Activated CD8-positive, alpha-beta T cell treated with anti-CD3 and anti-CD28 coated beads for 36 hours (primary cell): ENCODE data around the gene CDC20B. TPM values are rescaled to one million over a fixed set of nuclear protein-coding genes. Genes with fewer than 3 reads are reported as not detected.
"Not testable (repeated sequence)": the region's sequence is repeated elsewhere in the genome, so short reads cannot be mapped to it uniquely, and the experiment has no call there.

Experiments used
- ATAC-seq: fragments of 200-7000 bp; cut with Tn5 transposase; one replicate; pipeline ENCODE4 v1.10.0; 2021; ENCODE audit warnings: mild to moderate bottlenecking, moderate library complexity
- CTCF ChIA-PET: fragments of 350-600 bp; sonication (Branson Sonifier 250); formaldehyde crosslinking; loops from one replicate; lab custom pipeline; 2021; ENCODE audit warnings: antibody characterized with exemption; lab: Charles Lee
- POLR2A ChIA-PET: fragments of 350-600 bp; sonication (Branson Sonifier 250); formaldehyde crosslinking; loops from one replicate; lab custom pipeline; 2021; ENCODE audit warnings: antibody characterized with exemption; lab: Charles Lee
- DNase-seq: peaks from one replicate; pipeline ENCODE4 v3.0.0-alpha.2; 2020
- H3K27ac Mint-ChIP-seq: one replicate; pipeline ENCODE4 v1.8.0; 2021; ENCODE audit warnings: mild to moderate bottlenecking, mixed read lengths
- H3K27me3 Mint-ChIP-seq: one replicate; pipeline ENCODE4 v1.8.0; 2021; ENCODE audit warnings: mixed read lengths
- H3K36me3 Mint-ChIP-seq: one replicate; pipeline ENCODE4 v1.8.0; 2021; ENCODE audit warnings: low read depth, mixed read lengths
- H3K4me1 Mint-ChIP-seq: one replicate; pipeline ENCODE4 v1.8.0; 2021; ENCODE audit warnings: low read depth, mixed read lengths
- H3K4me3 Mint-ChIP-seq: one replicate; pipeline ENCODE4 v1.8.0; 2021; ENCODE audit warnings: mild to moderate bottlenecking, moderate library complexity, mixed read lengths
- H3K9me3 Mint-ChIP-seq: one replicate; pipeline ENCODE4 v1.8.0; 2021; ENCODE audit warnings: mixed read lengths
- CTCF ChIP-seq: fragments of 200-600 bp; IDR thresholded peaks from one replicate; pipeline ENCODE4 v1.8.0; 2022; ENCODE audit warnings: antibody characterized with exemption, mild to moderate bottlenecking
- intact Hi-C: fragments of 100-400 bp; cut with micrococcal nuclease; formaldehyde crosslinking; loops from one replicate; pipeline ENCODE4 v1.10.0; 2022
- total RNA-seq, 2 experiments: library from RNA; stranded (reverse); gene quantifications; one replicate each; pipeline ENCODE4 v1.2.3, GENCODE V29; 2021

The CDC20B gene
- total RNA-seq, 2 experiments from 2014 or later: not detected

GRCh38 chr5:55096861-55097260 lies 76.1 kb downstream of the CDC20B start:
- ChIA-PET CTCF (interaction anchor here (1.1 to 1.8 kb wide), 3 partner anchors 33 to 190 kb away, joined by 3 to 5 read pairs (median 3); no protein-coding TSS in a partner anchor), POLR2A (no interaction called here)
- Mint-ChIP-seq H3K27ac (peak overlapping the region; percentile 89), H3K36me3 (peaks cover 38% of the 10 kb centered on the region), H3K4me1 (peaks cover 84% of the 10 kb centered on the region), H3K4me3 (no peak overlapping the region), H3K9me3 (peaks cover 37% of the 10 kb centered on the region), H3K27me3 (no peaks in the 10 kb centered on the region)
- ATAC-seq (peak; percentile 15), DNase-seq (peak; percentile 34)
- intact Hi-C loops: no loop called here
- TF ChIP-seq CTCF: no peak

- H3K36me3 Mint-ChIP-seq: peaks cover 38% of the 10 kb centered on the region
- DNase-seq: peak; percentile 29
- no peak overlapping the region for H3K4me3 Mint-ChIP-seq
- peaks cover 77% of the 10 kb centered on the region for H3K4me1 Mint-ChIP-seq
- no peak for TF ChIP-seq CTCF
- ATAC-seq: peak; percentile 69
- POLR2A ChIA-PET: no interaction called here
- peaks cover 37% of the 10 kb centered on the region for H3K9me3 Mint-ChIP-seq
- peak overlapping the region; percentile 89 for H3K27ac Mint-ChIP-seq
- CTCF ChIA-PET: interaction anchor here (1.0 to 1.8 kb wide), 4 partner anchors 33 to 190 kb away, joined by 3 to 5 read pairs (median 3); no protein-coding TSS in a partner anchor
- H3K27me3 Mint-ChIP-seq: no peaks in the 10 kb centered on the region
- intact Hi-C loops: no loop called here
Measured at GRCh38 chr5:55096182-55096581, 76.8 kb downstream of the CDC20B start.

DNA sequence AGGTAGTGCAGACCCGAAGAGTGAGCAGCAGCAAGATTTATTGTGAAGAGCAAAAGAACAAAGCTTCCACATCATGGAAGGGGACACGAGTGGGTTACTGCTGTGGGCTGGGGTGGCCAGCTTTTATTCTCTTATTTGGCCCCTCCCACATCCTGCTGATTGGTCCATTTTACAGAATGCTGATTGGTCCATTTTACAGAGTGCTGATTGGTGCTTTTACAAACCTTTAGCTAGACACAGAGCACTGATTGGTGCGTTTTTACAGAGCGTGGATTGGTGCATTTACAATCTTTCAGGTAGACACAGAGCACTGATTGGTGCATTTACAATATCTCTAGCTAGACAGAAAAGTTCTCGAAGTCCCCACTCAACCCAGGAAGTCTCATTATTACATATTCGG lies 82.0 kb downstream of the CDC20B start:
- CTCF ChIA-PET: interaction anchor here (1.7 kb wide), 1 partner anchor 69 kb away, joined by 4 read pairs; the partner anchor contains the start of gene GPX8
- DNase-seq, intact Hi-C loops, ATAC-seq, H3K9me3 Mint-ChIP-seq, H3K4me3 Mint-ChIP-seq, H3K36me3 Mint-ChIP-seq, POLR2A ChIA-PET, H3K27me3 Mint-ChIP-seq, H3K27ac Mint-ChIP-seq: not testable (repeated sequence)
- H3K4me1 Mint-ChIP-seq: peaks cover 27% of the 10 kb centered on the region

DNA sequence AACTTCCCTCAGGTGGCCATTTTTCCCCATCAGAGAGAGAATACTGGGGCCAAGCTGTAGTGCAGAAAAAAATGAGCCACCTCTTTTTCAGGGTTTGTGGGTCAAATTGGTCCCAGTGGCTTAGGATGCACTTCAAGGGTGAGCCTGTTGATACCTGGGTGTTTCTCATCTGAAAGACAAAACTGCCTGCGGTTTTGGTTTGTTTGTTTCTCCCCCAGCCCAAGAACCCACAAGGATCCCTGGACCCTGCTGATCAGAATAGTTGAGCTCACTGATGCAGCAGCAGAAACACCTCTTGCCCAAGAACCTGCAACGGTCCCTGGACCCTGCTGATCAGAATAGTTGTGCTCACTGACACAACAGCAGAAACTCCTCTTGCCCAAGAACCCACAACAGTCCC lies 83.7 kb downstream of the CDC20B start:
- POLR2A ChIA-PET: interaction anchor here (0.6 kb wide), 1 partner anchor 247 kb away, joined by 3 read pairs; no protein-coding TSS in a partner anchor
- H3K27me3 Mint-ChIP-seq, H3K36me3 Mint-ChIP-seq, H3K9me3 Mint-ChIP-seq, H3K27ac Mint-ChIP-seq, CTCF ChIA-PET, ATAC-seq, intact Hi-C loops, DNase-seq, H3K4me3 Mint-ChIP-seq: not testable (repeated sequence)
- peaks cover 11% of the 10 kb centered on the region for H3K4me1 Mint-ChIP-seq

GRCh38 chr5:55081541-55081940 lies 91.4 kb downstream of the CDC20B start:
- H3K36me3 Mint-ChIP-seq: peaks cover 8% of the 10 kb centered on the region
- no peak for TF ChIP-seq CTCF
- POLR2A ChIA-PET: no interaction called here

DNA sequence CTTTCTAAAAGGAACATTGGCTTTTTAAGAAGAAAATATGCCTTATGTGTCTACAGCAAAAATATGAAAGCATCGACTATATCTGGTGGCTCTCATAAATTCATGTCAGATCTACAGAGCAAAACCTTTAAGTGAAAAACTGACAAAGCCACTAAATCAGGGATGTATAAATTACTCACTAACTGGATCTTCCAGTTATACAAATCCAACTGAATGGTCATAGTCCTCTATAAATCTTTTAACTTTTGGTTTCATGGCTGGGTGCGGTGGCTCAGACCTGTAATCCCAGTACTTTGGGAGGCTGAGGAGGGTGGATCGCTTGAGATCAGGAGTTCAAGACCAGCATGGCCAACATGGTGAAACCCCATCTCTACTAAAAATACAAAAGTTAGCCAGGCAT lies 99.8 kb downstream of the CDC20B start:
- H3K27ac Mint-ChIP-seq: peak overlapping the region; percentile 85
- DNase-seq: no peak
- peaks cover 37% of the 10 kb centered on the region for H3K4me1 Mint-ChIP-seq
- intact Hi-C loops: loop anchor here (2.0 kb wide), 1 partner anchor 30 kb away; the partner anchor contains the start of gene GZMA
- ATAC-seq: peak; percentile 32
- H3K9me3 Mint-ChIP-seq: no peaks in the 10 kb centered on the region
- TF ChIP-seq CTCF: no peak
- ChIA-PET CTCF (interaction anchor here (0.9 to 2.1 kb wide), 4 partner anchors 36 to 129 kb away, joined by 3 to 11 read pairs (median 6); partner anchors contain the start of gene GPX8), POLR2A (interaction anchor here (2.0 kb wide), 1 partner anchor 11 kb away, joined by 5 read pairs; no protein-coding TSS in a partner anchor)
- H3K36me3 Mint-ChIP-seq: no peaks in the 10 kb centered on the region
- H3K27me3 Mint-ChIP-seq: no peaks in the 10 kb centered on the region
- H3K4me3 Mint-ChIP-seq: no peak overlapping the region

More at GRCh38 chr5:55081541-55081940, 91.4 kb downstream of the CDC20B start:
- Mint-ChIP-seq H3K27ac (no peak overlapping the region), H3K9me3 (peaks cover 16% of the 10 kb centered on the region), H3K4me1 (peaks cover 3% of the 10 kb centered on the region), H3K27me3 (no peaks in the 10 kb centered on the region), H3K4me3 (no peak overlapping the region)
- CTCF ChIA-PET: no interaction called here
- no peak for ATAC-seq
- intact Hi-C loops: no loop called here
- DNase-seq: no peak
